ENCODE results near the gene CD2AP. TPM values are rescaled to one million over a fixed set of nuclear protein-coding genes. Genes with fewer than 3 reads are reported as not detected.

Gene CD2AP
- total and polyA plus RNA-seq, 9 donors = 6.9 to 40.7 (median 15.5) TPM

- no peak for TF ChIP-seq EP300 (IDR thresholded peaks at IDR 0.05)
- TF ChIP-seq CTCF (IDR thresholded peaks at IDR 0.05) = no peak
- no peak for TF ChIP-seq POLR2A (IDR thresholded peaks at IDR 0.05)
- Histone ChIP-seq H3K27ac (no peak overlapping the region), H3K36me3 (no peaks in the 10 kb centered on the region), H3K9me3 (no peaks in the 10 kb centered on the region), H3K4me3 (no peak overlapping the region), H3K27me3 (no peaks in the 10 kb centered on the region), H3K4me1 (ENCODE audit: insufficient read depth) (no peaks in the 10 kb centered on the region)
- no peak for DNase-seq
- 82 to 89% (median 86%) methylated on average over 4 of the region's 4 CpGs for WGBS, 3 donors
- intact Hi-C loops (cut with DNase I) = no loop called here
These were observed 21.9 kb upstream of the CD2AP start for GRCh38 chr6:47455533-47456209.

- H3K27me3 ChIP-seq = no peaks in the 10 kb centered on the region
- no peaks in the 10 kb centered on the region for H3K9me3 ChIP-seq
- no peak overlapping the region for H3K4me3 ChIP-seq
- no peaks in the 10 kb centered on the region for H3K36me3 ChIP-seq
- TF ChIP-seq EP300 (IDR thresholded peaks at IDR 0.05) (no peak), POLR2A (IDR thresholded peaks at IDR 0.05) (no peak), CTCF (IDR thresholded peaks at IDR 0.05) (no peak)
- WGBS, 3 donors = 46 to 60% (median 55%) methylated on average over 2 of the region's 2 CpGs
- H3K27ac ChIP-seq = no peak overlapping the region
- intact Hi-C loops (cut with DNase I) = no loop called here
- H3K4me1 ChIP-seq (ENCODE audit: insufficient read depth) = no peaks in the 10 kb centered on the region
- no peak for DNase-seq
These were observed 21.0 kb upstream of the CD2AP start for GRCh38 chr6:47456536-47456975.

- intact Hi-C loops (cut with DNase I) = no loop called here
- TF ChIP-seq CTCF (IDR thresholded peaks at IDR 0.05) (no peak), POLR2A (IDR thresholded peaks at IDR 0.05) (no peak), EP300 (IDR thresholded peaks at IDR 0.05) (no peak)
- Histone ChIP-seq H3K4me1 (ENCODE audit: insufficient read depth) (no peaks in the 10 kb centered on the region), H3K9me3 (no peaks in the 10 kb centered on the region), H3K4me3 (no peak overlapping the region), H3K36me3 (no peaks in the 10 kb centered on the region), H3K27me3 (no peaks in the 10 kb centered on the region), H3K27ac (no peak overlapping the region)
- DNase-seq = no peak
- 89 to 98% (median 92%) methylated on average over 2 of the region's 2 CpGs for WGBS, 3 donors
These were observed 20.2 kb upstream of the CD2AP start for GRCh38 chr6:47457370-47457769.

- no peaks in the 10 kb centered on the region for H3K27me3 ChIP-seq
- H3K9me3 ChIP-seq = no peaks in the 10 kb centered on the region
- 63 to 76% (median 68%) methylated on average over 1 of the region's 1 CpG for WGBS, 3 donors
- H3K4me3 ChIP-seq = no peak overlapping the region
- H3K27ac ChIP-seq = no peak overlapping the region
- DNase-seq = no peak
- no peaks in the 10 kb centered on the region for H3K36me3 ChIP-seq
- TF ChIP-seq CTCF (IDR thresholded peaks at IDR 0.05) (no peak), POLR2A (IDR thresholded peaks at IDR 0.05) (no peak), EP300 (IDR thresholded peaks at IDR 0.05) (no peak)
- H3K4me1 ChIP-seq (ENCODE audit: insufficient read depth) = no peaks in the 10 kb centered on the region
- intact Hi-C loops (cut with DNase I) = no loop called here
These were observed 13.5 kb upstream of the CD2AP start for GRCh38 chr6:47464052-47464451.
